Adipose tissue (tissue), 3 donors: Measurements from ENCODE around the gene GPATCH8. TPM values are rescaled to one million over a fixed set of nuclear protein-coding genes. Genes with fewer than 3 reads are reported as not detected.
"Not testable (repeated sequence)": the region's sequence is repeated elsewhere in the genome, so short reads cannot be mapped to it uniquely, and the experiment has no call there.

Experiments used
- H3K27ac ChIP-seq: one replicate; pipeline ENCODE4 v1.5.1; 2013; ENCODE audit warnings: low read depth, low read length
- WGBS, 3 donors: extraction: QIAGEN DNeasy Blood & Tissue Kit; methylation state at CpG; one replicate each; pipeline ENCODE4 v1.1.7; 2013; 5-methylcytosine and 5-hydroxymethylcytosine counted together
- polyA plus RNA-seq, 3 donors: library from polyadenylated mRNA; stranded (reverse); fragments of 200-250 nt; gene quantifications; one replicate each; pipeline ENCODE4 v1.2.3, GENCODE V29; 2013
- donor health status: healthy with polysubstance abuse.
- donor health status: Bipolar disorder and iron deficiency.
- donor health status: healthy.

GPATCH8 gene
- polyA plus RNA-seq: 10 to 100 TPM in 1 of 3 donors, 1 to 10 TPM in 2; 5.8 to 11.2 (median 7.6) TPM

GRCh38 chr17:44503147-44504029 is at the start of gene GPATCH8:
GPATCH8 (minus strand) TSS chr17:44503406; CDS start chr17:44503370, 36 bp downstream.
- WGBS, 3 donors: 2 to 3% (median 2%) methylated on average over 67 to 71 of the region's 71 CpGs
- peak within 1 kb of the TSS; percentile 60 for H3K27ac ChIP-seq

DNA sequence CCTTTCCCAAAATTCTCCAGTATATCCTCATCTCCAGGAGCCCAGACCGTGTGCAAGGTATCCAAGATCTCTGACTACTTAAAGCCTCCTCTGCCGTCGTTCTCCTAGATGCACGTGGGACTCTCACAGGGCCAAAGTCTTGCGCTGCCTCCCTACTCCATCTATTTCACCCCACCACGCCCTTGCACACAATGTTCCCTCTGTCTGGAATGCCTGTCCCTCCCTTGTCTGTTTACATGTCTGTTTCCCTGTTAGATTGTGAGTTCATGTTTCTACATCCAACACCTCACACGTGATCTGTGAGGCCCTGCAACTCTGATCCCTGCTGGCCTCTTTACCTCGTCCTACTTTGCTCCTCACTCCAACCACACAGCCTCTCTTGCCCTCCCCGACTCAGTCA is 49.2 kb upstream of the GPATCH8 start:
- no peak overlapping the region for H3K27ac ChIP-seq

DNA sequence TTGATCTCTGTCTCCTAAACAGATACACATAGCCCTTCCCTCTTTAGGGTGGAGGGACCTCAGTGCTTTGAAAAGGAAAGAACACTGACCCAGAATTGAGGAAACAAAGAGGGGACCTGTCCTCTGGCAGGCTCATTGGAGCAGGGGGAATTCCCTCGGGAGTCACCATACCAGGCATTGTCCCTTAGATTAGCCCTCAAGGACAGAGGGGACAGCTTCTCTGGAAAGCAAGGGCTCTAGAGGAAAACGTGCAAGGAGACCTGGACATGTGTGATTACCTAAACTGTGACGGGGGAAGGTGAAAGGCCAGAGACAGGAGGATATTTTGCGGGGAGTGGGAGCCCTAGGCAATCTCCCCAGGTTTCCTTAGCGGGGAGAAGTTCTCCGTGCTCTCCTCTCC is 46.5 kb upstream of the GPATCH8 start:
- 48 to 78% (median 67%) methylated on average over 6 of the region's 6 CpGs for WGBS, 3 donors
- H3K27ac ChIP-seq: no peak overlapping the region

More for the DNA sequence above, 49.2 kb upstream of the GPATCH8 start:
- WGBS, 3 donors: 61 to 72% (median 71%) methylated on average over 9 of the region's 9 CpGs

DNA sequence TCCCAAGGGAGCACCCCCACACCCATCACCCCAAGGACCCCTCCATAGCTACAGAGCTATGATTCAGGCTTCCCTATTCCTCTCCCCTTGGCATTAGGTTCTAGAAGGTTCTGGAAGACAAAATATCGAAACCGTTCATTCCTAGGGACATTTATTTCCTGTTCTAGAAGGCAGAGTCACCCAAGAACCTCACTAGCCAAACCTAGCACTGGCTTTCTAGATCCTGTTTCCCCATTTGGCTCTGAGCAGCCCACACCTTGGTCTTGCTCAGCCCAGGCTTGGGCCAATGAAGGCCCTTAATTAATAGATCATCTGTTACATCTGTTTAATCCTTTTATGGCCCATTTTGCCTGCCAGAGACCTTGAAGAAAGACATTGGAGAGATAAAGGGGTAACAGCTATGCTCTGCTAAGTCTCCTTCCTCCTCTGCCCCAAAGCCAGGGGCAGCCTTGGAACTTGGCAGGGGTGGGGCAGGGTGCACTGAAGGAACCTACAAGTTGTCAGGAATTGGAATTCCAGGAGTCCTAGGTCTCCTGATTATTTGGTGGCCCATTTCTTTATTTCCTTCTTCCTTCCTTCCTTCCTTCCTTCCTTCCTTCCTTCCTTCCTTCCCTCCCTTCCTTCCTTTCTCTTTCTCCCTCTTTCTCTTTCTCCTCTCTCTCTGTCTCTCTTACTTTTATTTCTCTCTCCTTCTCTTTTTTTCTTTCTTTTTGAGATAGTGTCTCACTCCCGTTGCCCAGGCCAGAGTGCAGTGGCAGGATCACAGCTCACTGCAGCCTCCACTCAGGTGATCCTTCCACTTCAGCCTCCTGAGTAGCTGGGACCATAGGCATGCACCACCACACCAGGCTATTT is 45.4 kb upstream of the GPATCH8 start:
- 68 to 75% (median 70%) methylated on average over 3 of the region's 3 CpGs for WGBS, 3 donors
- no peak overlapping the region for H3K27ac ChIP-seq

GRCh38 chr17:44547625-44548267 is 44.5 kb upstream of the GPATCH8 start:
- peak overlapping the region; percentile 22 for H3K27ac ChIP-seq
- 67 to 78% (median 71%) methylated on average over 4 of the region's 4 CpGs for WGBS, 3 donors

DNA sequence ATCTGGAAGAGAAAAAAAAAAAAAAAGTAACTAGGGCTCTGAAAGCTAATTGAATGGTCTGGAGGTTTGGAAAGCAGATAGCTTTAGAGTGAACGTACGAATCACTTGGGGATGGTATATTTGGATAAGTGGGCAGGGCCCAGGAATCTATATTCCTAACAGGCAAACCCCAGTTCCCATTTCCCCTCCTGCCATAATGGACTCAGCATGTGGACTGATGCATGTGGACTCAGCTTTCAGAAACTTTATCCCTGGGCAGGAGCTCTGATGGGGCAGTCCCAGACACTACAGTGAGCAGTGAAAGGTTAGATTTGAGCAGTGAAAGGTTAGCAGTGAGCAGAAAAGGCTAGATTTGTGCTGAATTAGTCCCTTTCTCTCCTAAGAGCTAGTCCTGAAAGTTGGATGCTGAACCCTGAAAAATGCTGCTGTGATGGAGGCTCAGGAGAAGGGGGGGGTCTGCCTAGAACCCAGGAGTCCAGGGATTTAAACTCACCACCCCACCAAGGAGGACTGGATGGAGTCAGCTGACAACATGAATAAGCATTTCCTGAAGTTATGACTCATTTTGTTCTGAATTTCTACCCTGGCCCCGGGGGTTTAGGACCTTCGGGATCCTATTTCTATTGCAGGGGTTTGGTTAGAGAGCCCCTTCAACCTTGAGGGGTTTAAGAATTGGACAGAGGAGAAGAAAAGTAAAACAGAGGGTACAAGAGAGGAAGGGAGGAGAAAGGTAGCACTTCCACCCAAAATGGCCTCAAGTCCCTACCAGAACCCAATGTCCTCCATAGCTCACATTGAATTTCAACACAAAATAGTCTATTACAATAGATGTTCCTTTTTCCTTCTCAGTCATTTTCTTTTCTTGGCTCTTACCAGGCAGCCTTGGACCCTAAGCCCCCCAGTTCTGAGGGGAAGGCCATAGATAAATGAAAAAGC is 43.7 kb upstream of the GPATCH8 start:
- WGBS, 3 donors: 34 to 57% (median 45%) methylated on average over 4 of the region's 4 CpGs
- peak overlapping the region; percentile 22 for H3K27ac ChIP-seq

DNA sequence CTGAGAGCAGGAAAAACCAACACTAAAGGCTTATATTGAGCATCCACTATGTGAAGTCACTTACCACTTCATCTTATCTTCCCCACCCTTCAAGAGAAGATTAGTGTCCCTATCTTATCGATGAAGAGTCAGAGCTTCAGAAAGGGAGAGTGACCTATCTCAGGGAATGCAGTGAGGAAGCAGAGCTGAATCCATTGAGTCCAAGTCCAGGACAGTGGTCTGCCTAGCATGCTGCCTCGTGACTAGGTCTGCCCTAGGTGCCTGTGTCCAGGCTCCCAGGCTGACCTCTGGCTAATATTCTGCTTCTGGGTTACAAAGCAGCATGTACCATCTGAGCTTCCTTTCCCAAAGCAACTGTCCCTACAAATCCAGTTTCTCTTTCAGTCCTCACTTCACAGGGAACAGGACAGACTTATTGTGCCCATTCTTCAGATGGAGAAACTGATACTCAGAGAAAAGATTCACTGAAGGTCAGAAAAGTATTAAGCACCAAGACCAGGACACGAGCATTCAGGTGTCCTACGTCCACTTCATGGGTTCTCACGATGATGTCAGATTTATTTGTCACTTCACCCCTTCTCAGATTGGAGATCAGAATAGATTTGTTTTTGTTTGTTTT is 40.8 kb upstream of the GPATCH8 start:
- 62 to 75% (median 70%) methylated on average over 5 of the region's 5 CpGs for WGBS, 3 donors
- H3K27ac ChIP-seq: no peak overlapping the region

GRCh38 chr17:44543213-44543904 is 40.2 kb upstream of the GPATCH8 start:
- H3K27ac ChIP-seq: no peak overlapping the region
- 52 to 60% (median 53%) methylated on average over 5 of the region's 5 CpGs for WGBS, 3 donors

- 60 to 62% (median 61%) methylated on average over 8 of the region's 8 CpGs for WGBS, 3 donors
Observed at GRCh38 chr17:44541884-44542581, 38.8 kb upstream of the GPATCH8 start.

GRCh38 chr17:44540246-44541084 is 37.3 kb upstream of the GPATCH8 start:
- 86 to 88% (median 87%) methylated on average over 11 of the region's 11 CpGs for WGBS, 3 donors
- no peak overlapping the region for H3K27ac ChIP-seq

More at GRCh38 chr17:44541884-44542581, 38.8 kb upstream of the GPATCH8 start:
- H3K27ac ChIP-seq: no peak overlapping the region

GRCh38 chr17:44539673-44540072 is 36.5 kb upstream of the GPATCH8 start:
- H3K27ac ChIP-seq: no peak overlapping the region
- WGBS, 3 donors: 29 to 48% (median 44%) methylated on average over 15 of the region's 15 CpGs

DNA sequence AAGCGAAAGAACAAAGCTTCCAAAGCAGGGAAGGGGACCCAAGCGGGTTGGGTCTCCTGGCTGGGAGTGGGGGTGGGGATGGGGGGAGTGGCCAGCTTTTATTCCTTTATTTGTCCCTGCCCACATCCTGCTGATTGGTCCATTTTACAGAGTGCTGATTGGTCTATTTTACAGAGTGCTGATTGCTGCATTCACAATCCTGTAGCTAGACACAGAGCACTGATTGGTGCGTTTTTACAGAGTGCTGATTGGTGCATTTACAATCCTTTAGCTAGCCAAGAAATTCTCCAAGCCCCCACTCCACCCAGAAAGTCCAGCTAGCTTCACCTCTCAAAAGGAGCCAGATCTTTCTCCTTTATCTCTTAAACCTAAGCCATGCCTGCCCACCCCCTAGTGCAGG is 34.7 kb upstream of the GPATCH8 start:
- 93 to 98% (median 98%) methylated on average over 3 of the region's 3 CpGs for WGBS, 3 donors
- H3K27ac ChIP-seq: not testable (repeated sequence)

DNA sequence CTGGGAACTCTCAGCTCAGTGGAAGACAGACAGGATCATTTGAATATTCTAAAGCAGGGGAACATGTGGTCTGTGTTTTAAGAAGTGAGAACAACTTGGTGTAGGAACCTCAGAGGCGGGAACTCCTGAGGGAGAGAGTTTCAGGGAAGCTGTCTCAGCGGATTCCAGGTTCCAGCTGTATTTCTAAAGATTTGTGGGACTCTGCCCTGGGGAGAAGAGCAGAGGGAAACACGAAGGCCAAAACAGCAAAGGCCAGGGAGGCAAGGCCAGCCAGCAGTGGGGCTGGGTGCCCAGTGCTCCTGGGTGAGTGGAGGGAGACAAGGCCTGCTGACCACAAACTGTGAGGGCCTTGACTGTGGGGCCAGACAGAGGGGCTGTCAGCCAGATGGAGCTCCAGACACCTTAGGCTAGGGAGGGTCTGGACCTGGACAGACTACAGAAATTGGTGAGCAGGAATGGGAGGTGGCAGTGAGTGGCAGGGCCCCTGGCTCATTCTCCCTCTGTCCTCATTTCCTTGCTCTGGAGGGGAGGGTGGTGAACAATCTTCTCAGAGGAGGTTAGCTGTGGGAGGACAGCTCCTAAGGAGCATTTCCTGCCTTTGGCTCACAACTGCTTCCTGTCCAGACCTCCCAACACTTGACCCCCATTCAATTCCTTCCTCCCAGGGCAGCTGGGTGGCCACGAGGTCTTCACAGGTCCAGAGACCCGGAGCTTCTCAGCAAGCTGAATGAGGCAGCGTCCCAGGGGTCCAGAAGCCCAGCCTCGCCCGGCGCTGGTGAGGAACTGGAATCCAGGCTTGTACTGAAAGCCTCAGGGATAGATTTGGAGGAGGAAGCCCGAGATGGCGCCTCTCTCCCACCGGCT is 33.1 kb upstream of the GPATCH8 start:
- no peak overlapping the region for H3K27ac ChIP-seq
- 56 to 73% (median 59%) methylated on average over 12 of the region's 12 CpGs for WGBS, 3 donors

- no peak overlapping the region for H3K27ac ChIP-seq
Observed at GRCh38 chr17:44533533-44534246, 30.5 kb upstream of the GPATCH8 start.

More at GRCh38 chr17:44533533-44534246, 30.5 kb upstream of the GPATCH8 start:
- WGBS, 3 donors: 24 to 30% (median 29%) methylated on average over 21 of the region's 21 CpGs
